GM18870 (cell line): ENCODE results near the gene TGFBR3L.
"Not testable (repeated sequence)": the region's sequence is repeated elsewhere in the genome, so short reads cannot be mapped to it uniquely, and the experiment has no call there.

Experiments
- ATAC-seq: cut with Tn5 transposase; IDR thresholded peaks from one replicate; pipeline ENCODE4 v1.9.1; 2021; ENCODE audit warnings: moderate library complexity; ENCODE audit not compliant: unreplicated experiment

The TGFBR3L gene

DNA sequence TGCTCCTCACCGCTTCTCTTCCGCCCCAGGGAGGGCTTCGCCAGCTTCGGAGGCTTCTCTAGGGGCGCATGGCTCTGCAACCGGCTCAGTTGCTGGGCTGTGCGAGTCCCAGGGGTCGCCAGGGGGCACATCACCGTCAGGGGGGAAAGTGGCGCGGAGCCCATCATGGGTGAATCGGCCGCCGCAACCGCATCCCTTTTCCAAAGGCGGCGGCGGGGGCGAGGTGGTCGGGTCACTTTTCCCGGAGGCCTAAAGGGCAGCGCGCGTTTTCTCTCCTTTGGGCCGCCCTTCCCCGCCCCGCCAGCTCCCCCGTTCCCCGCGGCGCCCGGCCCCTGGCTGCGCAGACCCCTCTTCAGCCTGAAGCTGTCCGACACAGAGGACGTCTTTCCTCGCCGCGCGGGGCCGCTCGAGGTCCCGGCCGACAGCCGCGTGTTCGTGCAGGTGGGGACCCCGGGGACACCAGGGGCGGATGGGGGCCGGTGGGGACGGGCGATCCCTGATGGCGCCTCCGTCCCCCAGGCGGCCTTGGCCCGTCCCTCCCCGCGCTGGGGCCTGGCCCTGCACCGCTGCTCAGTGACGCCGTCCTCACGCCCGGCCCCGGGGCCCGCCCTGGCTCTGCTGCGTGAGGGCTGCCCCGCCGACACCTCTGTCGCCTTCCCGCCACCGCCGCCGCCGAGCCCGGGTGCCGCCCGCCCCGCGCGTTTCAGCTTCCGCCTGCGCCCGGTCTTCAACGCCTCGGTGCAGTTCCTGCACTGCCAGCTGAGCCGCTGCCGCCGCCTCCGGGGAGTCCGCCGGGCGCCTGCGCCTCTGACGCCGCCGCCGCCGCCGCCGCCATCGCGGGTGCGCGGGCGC lies 1.7 kb downstream of the TGFBR3L start:
- ATAC-seq, result no peak

DNA sequence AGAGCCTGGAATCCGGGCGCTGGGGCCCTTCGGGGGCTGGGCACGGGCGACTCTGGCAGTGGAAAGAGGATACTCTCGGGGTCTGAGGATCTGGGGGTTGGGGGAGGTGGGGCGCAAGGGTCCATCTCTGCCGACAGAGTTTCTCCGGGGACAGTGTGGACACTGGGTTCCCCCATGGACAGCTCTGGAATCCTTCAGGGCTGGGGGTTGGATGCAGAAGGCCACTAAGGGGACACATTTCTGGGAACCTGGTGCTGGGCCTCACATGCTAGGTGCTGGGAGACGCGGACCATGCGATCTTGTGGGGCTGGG lies 2.3 kb downstream of the TGFBR3L start:
- ATAC-seq, result no peak

DNA sequence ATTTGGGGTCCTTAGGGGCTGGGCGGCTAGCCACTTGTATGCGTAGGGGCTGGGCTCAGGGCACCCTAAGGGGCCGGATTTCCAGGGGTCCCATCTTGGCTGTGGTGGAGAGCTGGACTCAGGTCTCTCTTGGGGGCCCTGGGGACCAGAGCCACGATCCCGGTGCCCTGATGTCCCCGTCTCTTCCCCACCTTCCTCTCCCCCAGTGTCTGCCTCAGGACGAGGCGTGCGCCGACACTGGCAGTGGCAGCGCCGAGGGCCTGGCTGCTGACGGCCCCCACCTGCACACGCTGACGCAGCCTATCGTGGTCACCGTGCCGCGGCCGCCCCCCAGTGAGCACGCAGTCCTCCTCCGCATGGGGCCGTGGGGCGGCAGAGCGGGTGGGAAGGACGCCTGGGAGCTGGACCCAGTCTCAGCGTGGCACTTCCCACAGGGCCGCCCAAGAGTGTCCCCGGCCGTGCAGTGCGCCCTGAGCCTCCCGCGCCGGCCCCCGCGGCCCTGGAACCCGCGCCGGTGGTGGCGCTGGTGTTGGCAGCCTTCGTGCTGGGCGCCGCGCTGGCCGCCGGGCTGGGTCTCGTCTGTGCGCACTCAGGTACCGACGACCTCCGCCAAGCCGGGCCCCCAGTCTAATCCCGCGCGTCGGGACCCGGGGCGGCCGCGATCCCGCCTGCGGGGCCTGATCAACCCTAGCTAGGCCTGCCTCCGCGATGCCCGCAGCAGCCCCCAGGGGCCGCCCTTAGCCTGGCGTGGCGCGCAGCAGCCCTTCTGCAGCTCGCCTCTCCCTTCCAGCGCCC lies 2.8 kb downstream of the TGFBR3L start:
- no peak for ATAC-seq

DNA sequence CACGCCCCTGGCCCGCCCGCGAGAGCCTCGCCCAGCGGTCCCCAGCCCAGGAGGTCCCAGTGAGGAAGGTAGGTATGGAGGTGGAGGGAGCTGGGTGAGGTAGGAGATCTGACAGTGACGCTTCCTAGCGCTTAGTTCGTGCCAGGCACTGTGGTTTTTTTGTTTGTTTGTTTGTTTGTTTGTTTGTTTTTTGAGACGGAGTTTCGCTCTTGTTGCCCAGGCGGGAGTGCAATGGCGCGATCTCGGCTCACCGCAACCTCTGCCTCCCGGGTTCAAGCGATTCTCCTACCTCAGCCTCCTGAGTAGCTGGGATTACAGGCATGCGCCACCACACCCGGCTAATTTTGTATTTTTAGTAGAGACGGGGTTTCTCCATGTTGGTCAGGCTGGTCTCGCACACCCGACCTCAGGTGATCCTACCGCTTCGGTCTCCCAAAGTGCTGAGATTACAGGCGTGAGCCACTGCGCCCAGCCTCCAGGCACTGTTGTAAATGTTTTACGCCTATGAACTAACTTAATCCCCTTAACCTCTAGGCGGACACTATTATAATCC lies 3.5 kb downstream of the TGFBR3L start:
- ATAC-seq, result not testable (repeated sequence)

- no peak for ATAC-seq
These were observed 4.2 kb downstream of the TGFBR3L start for GRCh38 chr19:7918615-7919421.

DNA sequence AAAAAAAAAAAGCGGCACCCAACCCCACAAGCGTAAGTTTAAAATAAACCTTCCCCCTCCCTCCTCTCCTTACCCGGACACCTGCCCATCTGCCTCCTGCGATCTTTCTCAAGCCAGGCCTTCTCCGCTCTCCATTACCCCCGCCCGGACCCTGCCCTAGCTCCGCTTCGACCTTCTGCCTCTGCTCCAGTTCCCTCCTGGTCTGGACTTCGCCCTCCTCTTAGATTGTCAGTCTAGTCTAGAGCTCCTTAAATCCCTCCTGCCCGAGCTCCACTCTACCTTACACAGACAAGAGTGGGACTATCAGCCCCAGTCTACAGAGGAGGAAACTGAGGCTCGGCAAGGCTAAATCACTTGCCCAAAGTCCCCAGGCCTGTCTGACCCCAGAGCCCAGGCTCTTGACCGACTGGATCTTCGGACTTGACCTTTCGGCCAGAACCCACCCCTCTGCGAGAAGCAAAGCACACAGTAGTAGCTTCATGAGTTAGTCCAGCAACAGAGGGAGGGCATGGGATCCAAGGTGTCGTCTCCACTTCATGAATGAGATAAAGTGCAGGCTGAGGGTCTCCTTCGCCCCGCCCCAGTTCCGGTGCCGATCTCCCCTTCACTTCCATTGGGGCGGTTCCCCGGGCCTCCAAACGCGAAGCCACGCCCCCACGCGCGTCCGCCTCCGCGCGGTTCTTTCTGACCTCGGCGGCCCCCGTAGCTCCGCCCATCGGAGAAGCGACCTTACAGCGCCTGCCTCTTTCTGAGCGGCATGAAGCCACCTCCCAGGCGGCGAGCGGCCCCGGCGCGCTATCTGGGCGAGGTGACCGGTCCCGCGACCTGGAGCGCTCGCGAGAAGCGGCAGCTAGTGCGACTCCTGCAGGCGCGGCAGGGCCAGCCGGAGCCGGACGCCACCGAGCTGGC lies 5.2 kb downstream of the TGFBR3L start, which contains the start of gene SNAPC2:
SNAPC2 (plus strand) TSS at position 729 of the 909 bp plus-strand sequence; CDS start at position 758, 29 bp downstream.
- ATAC-seq, result peak; percentile 51

DNA sequence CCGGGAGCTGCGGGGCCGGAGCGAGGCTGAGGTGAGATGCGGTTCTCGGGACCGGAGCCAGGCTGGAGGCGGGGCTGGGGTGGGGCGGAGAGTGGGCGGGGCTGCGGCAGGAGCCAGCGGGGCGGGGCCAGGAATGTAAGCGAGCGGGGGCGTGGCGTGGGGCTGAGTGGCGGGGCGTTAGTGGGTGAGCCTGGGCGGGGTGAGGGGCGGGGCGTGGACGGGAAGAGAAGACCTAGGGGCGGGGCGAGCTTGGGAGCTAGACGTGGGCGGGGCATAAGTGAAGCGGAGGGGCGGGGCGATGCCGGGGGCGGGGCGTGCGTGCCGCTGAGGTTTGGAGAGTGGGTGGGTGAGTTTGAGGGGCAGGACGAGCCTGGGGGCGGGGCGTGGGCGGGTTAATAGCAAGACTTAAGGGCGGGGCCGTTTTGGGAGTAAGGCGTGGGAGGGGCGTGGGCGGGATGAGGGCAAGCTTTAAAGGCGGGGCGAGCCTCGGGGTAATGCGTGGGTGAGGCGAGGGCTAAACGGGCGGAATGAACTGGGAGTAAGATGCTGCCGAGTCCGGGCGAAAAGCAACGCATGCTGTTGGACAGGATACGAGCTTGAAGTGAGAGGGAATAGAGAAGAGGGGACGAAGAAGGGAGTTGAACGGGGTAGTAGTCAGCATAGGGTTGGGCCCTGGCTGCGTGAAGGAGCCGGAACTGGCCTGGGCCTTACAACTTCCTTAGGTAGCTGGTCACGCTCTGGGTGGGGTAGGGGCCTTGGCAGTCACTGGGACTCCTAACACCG lies 6.1 kb downstream of the TGFBR3L start:
- peak; percentile 19 for ATAC-seq

- no peak for ATAC-seq
These were observed 6.8 kb downstream of the TGFBR3L start for GRCh38 chr19:7921302-7921966.

DNA sequence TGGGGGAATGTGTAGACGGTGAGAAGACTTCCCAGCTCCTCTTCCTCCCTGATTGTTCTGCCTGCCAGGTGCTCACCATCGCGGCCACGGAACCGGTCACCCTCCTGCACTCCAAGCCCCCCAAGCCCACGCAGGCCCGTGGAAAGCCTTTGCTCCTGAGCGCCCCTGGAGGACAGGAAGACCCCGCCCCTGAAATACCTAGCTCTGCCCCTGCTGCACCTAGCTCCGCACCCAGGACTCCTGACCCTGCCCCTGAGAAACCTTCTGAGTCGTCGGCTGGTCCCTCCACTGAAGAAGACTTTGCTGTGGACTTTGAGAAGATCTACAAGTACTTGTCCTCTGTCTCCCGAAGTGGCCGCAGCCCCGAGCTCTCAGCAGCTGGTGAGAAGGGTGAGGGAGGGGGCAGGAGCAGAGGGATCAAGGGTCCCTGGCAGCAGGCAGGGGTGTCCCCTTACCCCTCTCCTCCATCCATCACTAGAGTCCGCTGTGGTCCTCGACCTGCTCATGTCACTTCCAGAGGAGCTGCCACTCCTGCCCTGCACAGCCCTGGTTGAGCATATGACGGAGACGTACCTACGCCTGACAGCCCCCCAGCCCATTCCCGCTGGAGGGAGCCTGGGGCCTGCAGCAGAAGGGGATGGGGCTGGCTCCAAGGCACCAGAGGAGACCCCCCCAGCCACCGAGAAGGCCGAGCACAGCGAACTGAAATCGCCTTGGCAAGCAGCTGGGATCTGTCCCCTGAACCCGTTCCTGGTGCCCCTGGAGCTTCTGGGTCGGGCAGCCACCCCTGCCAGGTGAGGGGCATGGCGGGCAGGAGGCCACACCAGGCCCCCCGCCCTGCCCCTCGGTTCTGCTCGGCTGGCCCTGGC lies 7.6 kb downstream of the TGFBR3L start:
- ATAC-seq, result no peak

DNA sequence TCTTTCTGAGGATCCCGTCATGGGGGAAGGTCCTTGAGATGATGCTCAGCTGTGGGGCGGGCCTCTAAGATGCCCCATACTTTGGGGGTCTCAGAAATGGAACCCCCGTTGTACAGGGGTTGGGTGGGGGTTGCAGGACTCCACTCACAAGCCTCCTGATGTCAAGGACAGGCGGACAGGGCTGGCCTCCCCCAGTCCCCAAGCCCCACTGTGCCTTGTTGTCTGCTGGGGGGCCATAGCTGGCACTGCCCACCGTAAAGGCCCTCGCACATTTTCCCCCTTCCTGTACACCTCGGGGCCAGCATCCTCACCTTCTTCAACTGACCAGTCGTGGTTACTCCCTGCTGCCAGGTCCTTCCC lies 8.2 kb downstream of the TGFBR3L start:
- ATAC-seq, result no peak

DNA sequence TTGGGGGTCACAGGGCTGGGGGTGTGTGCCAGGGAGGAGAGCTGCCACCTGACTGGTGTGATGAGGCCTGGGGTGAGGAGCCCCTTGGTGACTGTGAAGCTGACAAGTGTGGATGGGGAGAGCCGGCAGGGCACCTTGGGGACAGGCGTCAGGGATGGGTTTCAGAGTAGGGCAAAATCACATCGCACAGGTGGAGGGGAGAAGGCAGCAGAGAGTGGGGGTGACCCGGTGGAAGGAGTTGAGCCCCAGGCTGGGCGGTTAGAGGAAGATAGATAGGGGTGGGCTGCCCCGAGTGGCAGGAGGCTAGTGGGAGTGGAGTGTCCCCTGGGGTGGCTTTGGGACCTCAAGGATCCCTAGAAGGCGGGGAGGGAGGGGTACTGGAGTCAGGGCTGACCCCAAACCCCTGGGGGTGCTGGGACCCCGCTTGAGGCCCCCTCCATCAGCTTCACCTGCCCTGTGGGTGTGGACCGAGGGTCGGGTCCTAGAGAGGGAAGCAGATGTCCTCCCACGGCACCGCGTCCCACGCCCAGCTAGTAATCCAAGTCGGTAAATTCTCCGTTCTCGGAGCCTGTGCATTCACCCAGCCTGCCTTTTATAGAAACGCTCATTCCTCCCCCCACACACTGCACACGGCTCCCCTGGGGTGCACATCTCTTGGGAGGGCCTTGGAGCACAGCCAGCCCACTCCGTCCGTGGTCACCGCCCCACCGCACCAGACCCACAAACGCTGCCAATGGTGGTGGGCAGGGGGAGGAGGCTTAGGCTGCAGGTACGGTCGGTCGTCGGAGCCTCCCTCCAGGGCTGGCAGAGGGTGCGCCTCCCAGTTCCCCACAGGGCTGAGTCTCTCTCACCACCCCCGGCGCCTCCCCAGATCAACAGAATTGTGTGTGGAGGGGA lies 8.9 kb downstream of the TGFBR3L start:
- ATAC-seq, result no peak

DNA sequence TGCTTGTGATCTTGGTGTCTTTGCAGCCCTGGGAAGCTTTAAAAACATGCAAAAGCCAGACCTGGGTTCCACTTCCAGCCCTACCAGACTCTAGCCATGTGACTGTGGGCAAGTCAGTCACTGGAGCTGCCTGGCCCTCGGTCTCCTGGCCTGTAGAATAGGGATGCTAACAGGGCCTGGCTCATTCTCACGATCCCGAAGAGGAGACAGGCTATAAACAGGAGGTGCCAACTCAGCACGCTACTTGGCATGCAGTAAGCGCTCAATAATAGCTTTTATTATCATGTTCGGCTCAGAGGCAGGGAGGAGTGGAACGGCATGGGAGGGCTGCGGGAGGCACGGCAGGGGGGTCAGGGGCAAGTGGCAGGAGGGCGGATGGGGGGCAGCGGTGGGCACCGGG lies 9.6 kb downstream of the TGFBR3L start:
- no peak for ATAC-seq

DNA sequence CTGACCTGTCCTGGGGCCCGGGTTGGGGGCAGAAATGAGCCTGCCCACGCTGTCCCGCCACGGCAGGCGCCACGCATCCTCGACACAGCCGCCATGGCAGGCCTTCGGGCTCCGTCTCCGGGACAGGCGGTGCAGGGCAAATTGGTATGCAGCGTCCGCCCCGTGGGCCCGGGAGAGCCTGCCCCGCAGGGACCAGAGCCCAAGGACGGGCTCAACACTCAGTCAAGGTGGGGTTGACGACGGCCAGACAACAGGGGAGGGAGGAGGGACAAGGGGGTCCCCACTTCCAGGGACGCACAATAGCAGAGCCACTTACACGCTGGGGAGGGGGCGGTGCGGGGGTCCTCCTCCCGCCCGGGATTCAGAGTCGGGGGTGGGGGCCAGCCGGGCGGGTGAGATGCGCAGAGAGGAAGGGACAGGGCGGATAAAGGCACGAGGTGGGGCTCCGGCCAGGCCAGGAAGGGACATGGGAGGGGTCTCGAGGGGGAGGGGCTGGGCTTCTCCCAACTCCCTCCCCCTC lies 10.1 kb downstream of the TGFBR3L start:
- no peak for ATAC-seq

DNA sequence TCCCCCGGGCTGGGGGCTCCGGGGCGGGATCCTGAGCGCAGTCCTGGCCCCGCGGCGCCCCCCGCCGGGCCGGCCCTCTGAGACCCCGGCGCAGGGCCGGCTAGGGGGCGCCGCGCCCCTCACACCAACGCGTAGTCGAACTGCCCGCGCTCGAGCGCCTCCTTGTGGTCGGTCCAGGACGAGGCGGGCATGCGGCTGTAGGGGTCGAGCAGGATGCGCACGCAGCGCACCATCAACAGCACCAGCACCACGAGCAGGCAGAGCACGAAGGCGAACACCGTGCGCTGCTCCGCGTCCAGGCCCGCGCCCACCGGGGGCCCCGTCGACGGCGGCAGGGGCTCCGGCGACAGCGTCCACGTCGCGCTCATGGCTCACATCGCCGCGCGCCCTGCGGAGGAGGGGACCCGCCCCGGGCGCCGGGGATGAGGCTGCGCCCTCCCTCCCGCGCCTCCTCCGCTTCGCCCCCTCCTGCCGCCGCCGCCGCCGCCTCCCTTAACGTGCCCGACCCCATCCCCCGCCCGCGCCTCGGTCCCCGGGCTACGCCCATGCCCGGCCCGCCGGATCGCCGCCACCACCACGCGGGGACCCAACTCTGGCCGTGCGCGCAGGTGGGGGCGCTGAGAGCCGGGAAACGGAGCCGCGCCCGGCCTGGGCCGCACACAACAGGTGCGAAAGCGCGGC lies 10.7 kb downstream of the TGFBR3L start:
- no peak for ATAC-seq

DNA sequence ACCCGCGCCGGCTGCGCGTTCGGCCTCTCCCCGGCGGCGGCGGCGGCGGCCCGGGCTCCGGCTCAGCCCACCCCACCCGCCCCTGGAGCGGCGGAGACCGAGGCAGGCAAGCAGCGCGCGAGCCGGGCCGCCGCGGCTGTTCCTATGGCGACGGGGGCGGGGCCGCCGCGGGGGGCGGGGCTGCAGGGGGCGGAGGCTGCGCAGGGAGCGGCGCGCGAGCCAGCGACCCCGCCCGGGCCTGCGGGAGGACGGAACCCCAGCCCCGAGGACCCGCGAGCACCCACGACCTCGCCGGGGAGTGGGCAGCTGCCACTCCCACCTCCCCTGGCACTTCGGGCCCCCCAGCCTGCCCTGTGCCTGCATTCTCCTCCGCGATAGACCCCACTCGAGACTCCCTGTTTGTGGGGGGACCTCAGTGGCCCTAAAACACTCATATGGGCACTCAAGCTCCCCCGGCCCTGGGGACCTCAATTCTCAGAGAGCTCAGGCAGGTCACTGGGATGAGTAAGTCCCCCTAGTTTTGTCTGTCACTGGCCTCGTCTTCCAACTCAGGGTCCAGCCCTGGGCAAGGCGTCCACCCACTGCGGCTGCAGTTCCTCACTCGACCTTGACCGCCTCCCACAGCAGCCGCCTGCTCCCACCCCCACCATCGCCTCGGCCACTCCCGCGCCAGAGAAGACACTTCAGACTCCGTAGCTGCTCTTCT lies 11.5 kb downstream of the TGFBR3L start, which contains the start of gene CTXN1:
CTXN1 (minus strand) TSS at position 115 of the 706 bp plus-strand sequence. CDS start 597 bp downstream, outside the sequence.
- ATAC-seq, result no peak
